Ovary (tissue), 3 donors: ENCODE results near the gene NFIA.

Source experiments
- POLR2A ChIP-seq: fragments of 450-650 bp; IDR thresholded peaks from one replicate; pipeline ENCODE4 v1.6.1; 2017; ENCODE audit warnings: antibody characterized with exemption, mild to moderate bottlenecking, moderate library complexity
- TF ChIP-seq, protein P1 (sequence below), 3 donors: fragments of 450-650 bp in 2 of 3; fragments of 200-600 bp in 1 of 3; IDR thresholded peaks; one replicate each; pipeline versions ENCODE4 v1.5.1 to v1.8.0; 2016 to 2022; ENCODE audit warnings: antibody characterized with exemption in 3 of 3, mild to moderate bottlenecking in 1 of 3
- donor health status: DM: no; HTN: no; CAD: no.

DNA sequence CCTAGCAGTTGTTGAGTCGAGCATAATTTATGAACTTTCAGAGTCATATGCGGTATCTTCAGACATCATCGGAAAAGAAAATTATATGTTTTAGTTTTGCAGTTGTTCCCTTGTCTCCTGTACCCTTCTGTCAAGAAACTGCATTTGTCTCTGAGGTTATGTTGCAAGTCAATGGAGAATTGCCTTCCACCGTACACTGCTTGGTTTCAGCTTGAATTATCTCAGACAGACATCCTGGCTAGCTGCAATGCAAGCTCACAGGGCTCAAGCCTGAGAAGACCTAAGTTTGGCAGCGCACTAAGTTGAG is 156.0 kb downstream of the NFIA start:
- no peak for TF ChIP-seq POLR2A
- TF ChIP-seq, protein P1, sequence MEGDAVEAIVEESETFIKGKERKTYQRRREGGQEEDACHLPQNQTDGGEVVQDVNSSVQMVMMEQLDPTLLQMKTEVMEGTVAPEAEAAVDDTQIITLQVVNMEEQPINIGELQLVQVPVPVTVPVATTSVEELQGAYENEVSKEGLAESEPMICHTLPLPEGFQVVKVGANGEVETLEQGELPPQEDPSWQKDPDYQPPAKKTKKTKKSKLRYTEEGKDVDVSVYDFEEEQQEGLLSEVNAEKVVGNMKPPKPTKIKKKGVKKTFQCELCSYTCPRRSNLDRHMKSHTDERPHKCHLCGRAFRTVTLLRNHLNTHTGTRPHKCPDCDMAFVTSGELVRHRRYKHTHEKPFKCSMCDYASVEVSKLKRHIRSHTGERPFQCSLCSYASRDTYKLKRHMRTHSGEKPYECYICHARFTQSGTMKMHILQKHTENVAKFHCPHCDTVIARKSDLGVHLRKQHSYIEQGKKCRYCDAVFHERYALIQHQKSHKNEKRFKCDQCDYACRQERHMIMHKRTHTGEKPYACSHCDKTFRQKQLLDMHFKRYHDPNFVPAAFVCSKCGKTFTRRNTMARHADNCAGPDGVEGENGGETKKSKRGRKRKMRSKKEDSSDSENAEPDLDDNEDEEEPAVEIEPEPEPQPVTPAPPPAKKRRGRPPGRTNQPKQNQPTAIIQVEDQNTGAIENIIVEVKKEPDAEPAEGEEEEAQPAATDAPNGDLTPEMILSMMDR (IDR thresholded peaks at IDR 0.05) = no peak
